ENCODE measurements around the gene MYO1E. TPM values are rescaled to one million over a fixed set of nuclear protein-coding genes. Genes with fewer than 3 reads are reported as not detected.

The MYO1E gene
- total RNA-seq, 1 experiment from 2014 or later, result 68.8 TPM

GRCh38 chr15:59298225-59298853 lies 74.3 kb downstream of the MYO1E start:
- Histone ChIP-seq H3K9ac (ENCODE audit: low read length) (peak overlapping the region; percentile 21; the same call in 1 of the 2 replicates), H3F3A (ENCODE audit: low read length, unreplicated experiment) (peaks cover 8% of the 10 kb centered on the region), H3K4me2 (ENCODE audit: low read length) (peak overlapping the region; percentile 51), H3K27me3 (ENCODE audit: low read length) (no peaks in the 10 kb centered on the region), H3K9me3 (ENCODE audit: low read length) (no peaks in the 10 kb centered on the region), H3K79me2 (ENCODE audit: low read length) (peaks cover 84% of the 10 kb centered on the region), H3K36me3 (ENCODE audit: low read depth, low read length) (no peaks in the 10 kb centered on the region), H3K4me1 (ENCODE audit: insufficient read depth, low read length) (peaks cover 73% of the 10 kb centered on the region), H3K27ac (ENCODE audit: low read length) (peak overlapping the region; percentile 89), H4K20me1 (ENCODE audit: low read length) (no peaks in the 10 kb centered on the region), H3K4me3 (ENCODE audit: low read length) (no peak overlapping the region), H3K9me2 (replicated peaks; ENCODE audit: low read length) (no peaks in the 10 kb centered on the region), H2AFZ (ENCODE audit: low read length) (no peak overlapping the region)
- DNase-seq (peak; percentile 80), ATAC-seq (peak; percentile 11)
- ChIA-PET CTCF (no interaction called here), POLR2A (ENCODE audit: unreplicated experiment) (no interaction called here)
- no TSS peak for BruUV-seq (replicated peaks)
- TF ChIP-seq, protein P1, sequence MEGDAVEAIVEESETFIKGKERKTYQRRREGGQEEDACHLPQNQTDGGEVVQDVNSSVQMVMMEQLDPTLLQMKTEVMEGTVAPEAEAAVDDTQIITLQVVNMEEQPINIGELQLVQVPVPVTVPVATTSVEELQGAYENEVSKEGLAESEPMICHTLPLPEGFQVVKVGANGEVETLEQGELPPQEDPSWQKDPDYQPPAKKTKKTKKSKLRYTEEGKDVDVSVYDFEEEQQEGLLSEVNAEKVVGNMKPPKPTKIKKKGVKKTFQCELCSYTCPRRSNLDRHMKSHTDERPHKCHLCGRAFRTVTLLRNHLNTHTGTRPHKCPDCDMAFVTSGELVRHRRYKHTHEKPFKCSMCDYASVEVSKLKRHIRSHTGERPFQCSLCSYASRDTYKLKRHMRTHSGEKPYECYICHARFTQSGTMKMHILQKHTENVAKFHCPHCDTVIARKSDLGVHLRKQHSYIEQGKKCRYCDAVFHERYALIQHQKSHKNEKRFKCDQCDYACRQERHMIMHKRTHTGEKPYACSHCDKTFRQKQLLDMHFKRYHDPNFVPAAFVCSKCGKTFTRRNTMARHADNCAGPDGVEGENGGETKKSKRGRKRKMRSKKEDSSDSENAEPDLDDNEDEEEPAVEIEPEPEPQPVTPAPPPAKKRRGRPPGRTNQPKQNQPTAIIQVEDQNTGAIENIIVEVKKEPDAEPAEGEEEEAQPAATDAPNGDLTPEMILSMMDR (conservative IDR thresholded peaks at IDR 0.05; ENCODE audit: low read depth, low read length), result no peak
- intact Hi-C loops (cut with micrococcal nuclease), result no loop called here

- Histone ChIP-seq H2AFZ (ENCODE audit: low read length) (no peak overlapping the region), H3K27me3 (ENCODE audit: low read length) (no peaks in the 10 kb centered on the region), H4K20me1 (ENCODE audit: low read length) (no peaks in the 10 kb centered on the region), H3K4me3 (ENCODE audit: low read length) (no peak overlapping the region), H3K4me2 (ENCODE audit: low read length) (peak overlapping the region; percentile 80), H3K9me3 (ENCODE audit: low read length) (no peaks in the 10 kb centered on the region), H3F3A (ENCODE audit: low read length, unreplicated experiment) (peaks cover 8% of the 10 kb centered on the region), H3K9ac (ENCODE audit: low read length) (peak overlapping the region; percentile 76), H3K27ac (ENCODE audit: low read length) (peak overlapping the region; percentile 100), H3K9me2 (replicated peaks; ENCODE audit: low read length) (no peaks in the 10 kb centered on the region), H3K36me3 (ENCODE audit: low read depth, low read length) (no peaks in the 10 kb centered on the region), H3K4me1 (ENCODE audit: insufficient read depth, low read length) (peaks cover 80% of the 10 kb centered on the region), H3K79me2 (ENCODE audit: low read length) (peaks cover 82% of the 10 kb centered on the region)
- DNase-seq (peak; percentile 62), ATAC-seq (no peak)
- POLR2A ChIA-PET (ENCODE audit: unreplicated experiment), result no interaction called here
- CTCF ChIA-PET, result no interaction called here
- BruUV-seq (replicated peaks), result no TSS peak
- intact Hi-C loops (cut with micrococcal nuclease), result no loop called here
- TF ChIP-seq EZH2 (IDR thresholded peaks at IDR 0.05; ENCODE audit: low read length, unreplicated experiment), result no peak
- TF ChIP-seq EZH2phosphoT487 (IDR thresholded peaks at IDR 0.05; ENCODE audit: borderline replicate concordance, low read length), result no peak
- TF ChIP-seq, protein P1 (conservative IDR thresholded peaks at IDR 0.05; ENCODE audit: low read depth, low read length), result no peak
Observed at GRCh38 chr15:59296181-59296617, 76.5 kb downstream of the MYO1E start.

DNA sequence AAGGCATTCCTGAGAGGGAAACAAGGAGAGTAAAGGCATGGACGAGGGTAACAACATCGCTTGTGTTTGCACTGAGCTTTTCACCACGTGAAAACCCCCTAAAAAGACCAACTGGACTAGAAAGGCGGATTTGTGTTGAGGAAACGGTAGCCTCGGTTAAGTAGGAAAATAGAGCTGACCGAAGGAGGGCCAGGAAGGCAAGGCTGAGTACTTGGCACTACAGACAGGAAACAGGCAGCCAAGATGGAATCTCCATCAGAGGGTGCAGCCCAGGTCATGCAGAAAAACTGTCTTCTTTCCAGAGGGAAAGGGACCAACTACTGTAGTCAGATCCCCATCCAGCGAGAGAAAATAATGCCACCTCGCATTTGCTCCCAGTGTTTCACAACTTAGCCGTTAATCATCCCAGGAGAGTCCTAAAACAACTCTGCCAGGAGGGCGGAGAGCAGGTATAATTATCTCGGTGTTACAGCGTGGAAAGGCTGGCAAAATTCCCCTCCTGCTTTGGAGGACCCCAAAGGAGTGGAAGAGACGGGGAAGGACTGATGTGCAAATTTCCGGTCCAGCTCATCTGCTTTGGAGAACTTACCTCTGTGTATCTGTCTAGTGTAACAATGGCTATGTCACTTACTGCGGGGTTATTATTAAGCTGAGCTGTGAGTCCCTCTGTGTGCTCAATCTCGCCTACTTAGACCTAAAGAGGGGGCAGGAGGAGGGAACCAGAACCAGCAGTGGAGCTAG lies 77.2 kb downstream of the MYO1E start:
- no peaks in the 10 kb centered on the region for H3K9me2 ChIP-seq (replicated peaks; ENCODE audit: low read length)
- H3K27me3 ChIP-seq (ENCODE audit: low read length), result no peaks in the 10 kb centered on the region
- H3K4me2 ChIP-seq (ENCODE audit: low read length), result peak overlapping the region; percentile 80
- ATAC-seq, result peak; percentile 29
- peaks cover 85% of the 10 kb centered on the region for H3K79me2 ChIP-seq (ENCODE audit: low read length)
- H2AFZ ChIP-seq (ENCODE audit: low read length), result no peak overlapping the region
- H3K4me3 ChIP-seq (ENCODE audit: low read length), result peak overlapping the region; percentile 54
- H3K4me1 ChIP-seq (ENCODE audit: insufficient read depth, low read length), result peaks cover 80% of the 10 kb centered on the region
- TSS peak; percentile 87 for BruUV-seq (replicated peaks)
- peak overlapping the region; percentile 100 for H3K27ac ChIP-seq (ENCODE audit: low read length)
- CTCF ChIA-PET, result interaction anchor here (0.6 kb wide), 1 partner anchor 189 kb away, joined by 5 read pairs; no protein-coding TSS in a partner anchor
- intact Hi-C loops (cut with micrococcal nuclease), result no loop called here
- no peaks in the 10 kb centered on the region for H3K36me3 ChIP-seq (ENCODE audit: low read depth, low read length)
- POLR2A ChIA-PET (ENCODE audit: unreplicated experiment), result no interaction called here
- TF ChIP-seq EZH2 (IDR thresholded peaks at IDR 0.05; ENCODE audit: low read length, unreplicated experiment), result no peak
- TF ChIP-seq, protein P1 (conservative IDR thresholded peaks at IDR 0.05; ENCODE audit: low read depth, low read length), result no peak
- no peak for TF ChIP-seq EZH2phosphoT487 (IDR thresholded peaks at IDR 0.05; ENCODE audit: borderline replicate concordance, low read length)
- H3F3A ChIP-seq (ENCODE audit: low read length, unreplicated experiment), result peaks cover 8% of the 10 kb centered on the region
- no peaks in the 10 kb centered on the region for H3K9me3 ChIP-seq (ENCODE audit: low read length)
- peak overlapping the region; percentile 76 for H3K9ac ChIP-seq (ENCODE audit: low read length)
- no peaks in the 10 kb centered on the region for H4K20me1 ChIP-seq (ENCODE audit: low read length)
- peak; percentile 54 for DNase-seq
